Stimulated activated CD4-positive, alpha-beta T cell treated with anti-CD3 and anti-CD28 coated beads, Interleukin-2, amount 100 ng/mL, for 48 hours (primary cell): ENCODE measurements around the gene PTPN11.

ENCODE experiments used
- DNase-seq, 2 donors: peaks; one replicate each; pipeline ENCODE4 v3.0.0-alpha.2; 2020

PTPN11 gene

GRCh38 chr12:112555621-112556233 lies 137.0 kb downstream of the PTPN11 start:
- no peak for DNase-seq

- DNase-seq = no peak
Observed at GRCh38 chr12:112557951-112558630, 139.3 kb downstream of the PTPN11 start.
